Hepatocyte (in vitro differentiated cells): ENCODE data around the gene CENPP. TPM values are rescaled to one million over a fixed set of nuclear protein-coding genes. Genes with fewer than 3 reads are reported as not detected.

Source experiments
- DNase-seq: peaks from one replicate; pipeline ENCODE4 v3.0.0-alpha.2; 2016; ENCODE audit warnings: low spot score
- H2AFZ ChIP-seq: fragments of 200-600 bp; sonication (generic); 2 replicates; pipeline ENCODE4 v1.6.0; 2016; ENCODE audit warnings: antibody characterized with exemption, mild to moderate bottlenecking
- H3K27ac ChIP-seq: fragments of 200-600 bp; sonication (generic); 2 replicates; pipeline ENCODE4 v1.5.1; 2016; ENCODE audit warnings: mild to moderate bottlenecking
- H3K27me3 ChIP-seq: fragments of 200-600 bp; sonication (generic); 2 replicates; pipeline ENCODE4 v1.6.1; 2016
- H3K36me3 ChIP-seq: fragments of 200-600 bp; sonication (generic); replicated peaks from 2 replicates; pipeline ENCODE4 v1.5.1; 2016; ENCODE audit warnings: low read depth; ENCODE audit not compliant: insufficient read depth
- H3K4me1 ChIP-seq: fragments of 200-600 bp; sonication (generic); 2 replicates; pipeline ENCODE4 v1.5.1; 2016; ENCODE audit warnings: mild to moderate bottlenecking, moderate library complexity; ENCODE audit not compliant: insufficient read depth
- H3K4me2 ChIP-seq: fragments of 200-600 bp; sonication (generic); 2 replicates; pipeline ENCODE4 v1.6.0; 2016
- H3K4me3 ChIP-seq: fragments of 200-600 bp; sonication (generic); 2 replicates; pipeline ENCODE4 v1.5.1; 2016; ENCODE audit warnings: mild to moderate bottlenecking
- H3K79me2 ChIP-seq: fragments of 200-600 bp; sonication (generic); 2 replicates; pipeline ENCODE4 v1.6.0; 2017; ENCODE audit warnings: mild to moderate bottlenecking
- H3K9me2 ChIP-seq: fragments of 200-600 bp; sonication (generic); replicated peaks from 2 replicates; pipeline ENCODE4 v1.6.0; 2017; ENCODE audit warnings: mild to moderate bottlenecking; ENCODE audit not compliant: insufficient read depth
- H3K9me3 ChIP-seq: fragments of 200-600 bp; sonication (generic); 2 replicates; pipeline ENCODE4 v1.5.1; 2016; ENCODE audit warnings: low read depth, mild to moderate bottlenecking
- H4K20me1 ChIP-seq: fragments of 200-600 bp; sonication (generic); 2 replicates; pipeline ENCODE4 v1.6.0; 2016; ENCODE audit warnings: mild to moderate bottlenecking; ENCODE audit not compliant: insufficient read depth, poor library complexity, severe bottlenecking
- EZH2 ChIP-seq: fragments of 200-600 bp; sonication (generic); IDR thresholded peaks from 2 replicates; pipeline ENCODE4 v1.6.1; 2016; ENCODE audit warnings: antibody characterized with exemption, mild to moderate bottlenecking, borderline replicate concordance
- EZH2phosphoT487 ChIP-seq: fragments of 200-600 bp; sonication (generic); IDR thresholded peaks from one replicate; pipeline ENCODE4 v1.6.1; 2018; ENCODE audit warnings: antibody characterized with exemption, mild to moderate bottlenecking, low read depth, moderate library complexity; ENCODE audit not compliant: unreplicated experiment, severe bottlenecking
- WGBS: methylation state at CpG from one replicate; pipeline ENCODE4 v1.1.6; 2016; ENCODE audit warnings: low lambda C conversion rate; ENCODE audit errors: missing lambda C conversion rate; 5-methylcytosine and 5-hydroxymethylcytosine counted together
- polyA plus RNA-seq: library from polyadenylated mRNA; unstranded; fragments of >200 nt; fragmentation: Nextera tagmentation; extraction: Ambion mirVana; gene quantifications from 2 replicates; pipeline ENCODE4 v1.2.1, GENCODE V29; 2016
- total RNA-seq: library from RNA; depleted of rRNA; stranded (reverse); fragments of >200 nt; gene quantifications from 2 replicates; pipeline ENCODE4 v1.2.3, GENCODE V29; 2014
- TF ChIP-seq, protein P1 (sequence below): fragments of 200-600 bp; sonication (generic); IDR thresholded peaks from 2 replicates; pipeline ENCODE4 v1.5.1; 2016; ENCODE audit warnings: antibody characterized with exemption, mild to moderate bottlenecking; ENCODE audit not compliant: poor library complexity

CENPP gene
- total and polyA plus RNA-seq, 2 experiments from 2014 or later, result 5.1 to 5.9 TPM

DNA sequence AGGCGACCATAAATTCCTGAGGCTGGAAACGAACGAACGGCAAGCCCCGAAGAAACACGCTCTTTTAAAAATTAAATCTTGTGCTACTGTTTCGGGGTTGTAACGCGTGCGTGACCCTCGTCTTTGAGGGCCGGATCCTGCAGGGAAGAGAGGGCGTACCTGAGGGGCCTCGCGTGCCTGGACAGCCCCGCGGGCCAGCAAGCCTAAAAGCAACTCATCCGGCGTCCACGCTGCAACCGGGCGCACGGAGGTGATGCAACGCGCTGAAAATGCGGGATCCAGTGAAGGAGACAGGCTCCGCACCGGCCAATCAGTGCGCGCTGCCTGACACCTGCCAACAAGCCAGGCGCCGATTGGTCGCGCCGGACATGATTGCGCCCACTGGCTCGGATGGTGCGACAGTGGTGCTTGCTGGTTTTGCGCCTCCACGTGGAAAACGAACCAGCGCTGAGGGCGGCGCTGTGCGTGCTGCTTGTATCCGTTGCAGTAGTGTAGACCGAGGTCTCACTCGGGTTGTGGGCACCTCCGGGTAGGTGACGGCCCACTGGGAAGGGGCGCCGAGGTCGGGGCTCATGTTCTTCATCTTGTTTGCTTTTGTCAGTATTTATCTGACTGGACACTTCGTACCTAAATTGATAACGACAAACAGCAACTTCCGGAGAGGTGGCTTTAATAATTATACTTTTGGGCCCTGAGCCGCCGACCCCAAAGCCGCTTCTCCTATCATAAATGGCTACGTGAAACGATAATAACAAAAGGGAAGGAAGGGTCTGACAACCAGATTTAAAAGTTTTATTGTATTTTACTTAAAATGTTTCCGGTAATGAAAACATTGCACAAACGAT lies 32.1 kb upstream of the CENPP start, which contains the start of gene IARS1:
Gene IARS1 (minus strand): TSS at position 246 of the 845 bp plus-strand sequence. CDS start 4,278 bp downstream, outside the sequence.
- Histone ChIP-seq H3K36me3 (no peaks in the 10 kb centered on the region), H3K27me3 (no peaks in the 10 kb centered on the region), H4K20me1 (no peaks in the 10 kb centered on the region), H3K4me1 (peaks cover 25% of the 10 kb centered on the region), H3K27ac (peak within 1 kb of the TSS; percentile 86), H2AFZ (peak within 1 kb of the TSS; percentile 91), H3K79me2 (peaks cover 46% of the 10 kb centered on the region), H3K4me3 (peak within 1 kb of the TSS; percentile 77), H3K9me2 (no peaks in the 10 kb centered on the region), H3K4me2 (peak within 1 kb of the TSS; percentile 84), H3K9me3 (no peaks in the 10 kb centered on the region)
- peak; percentile 97 for DNase-seq
- no peak for TF ChIP-seq EZH2
- TF ChIP-seq, protein P1, sequence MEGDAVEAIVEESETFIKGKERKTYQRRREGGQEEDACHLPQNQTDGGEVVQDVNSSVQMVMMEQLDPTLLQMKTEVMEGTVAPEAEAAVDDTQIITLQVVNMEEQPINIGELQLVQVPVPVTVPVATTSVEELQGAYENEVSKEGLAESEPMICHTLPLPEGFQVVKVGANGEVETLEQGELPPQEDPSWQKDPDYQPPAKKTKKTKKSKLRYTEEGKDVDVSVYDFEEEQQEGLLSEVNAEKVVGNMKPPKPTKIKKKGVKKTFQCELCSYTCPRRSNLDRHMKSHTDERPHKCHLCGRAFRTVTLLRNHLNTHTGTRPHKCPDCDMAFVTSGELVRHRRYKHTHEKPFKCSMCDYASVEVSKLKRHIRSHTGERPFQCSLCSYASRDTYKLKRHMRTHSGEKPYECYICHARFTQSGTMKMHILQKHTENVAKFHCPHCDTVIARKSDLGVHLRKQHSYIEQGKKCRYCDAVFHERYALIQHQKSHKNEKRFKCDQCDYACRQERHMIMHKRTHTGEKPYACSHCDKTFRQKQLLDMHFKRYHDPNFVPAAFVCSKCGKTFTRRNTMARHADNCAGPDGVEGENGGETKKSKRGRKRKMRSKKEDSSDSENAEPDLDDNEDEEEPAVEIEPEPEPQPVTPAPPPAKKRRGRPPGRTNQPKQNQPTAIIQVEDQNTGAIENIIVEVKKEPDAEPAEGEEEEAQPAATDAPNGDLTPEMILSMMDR, result peak; percentile 45
- WGBS, result 2% methylated on average over 63 of the region's 63 CpGs

DNA sequence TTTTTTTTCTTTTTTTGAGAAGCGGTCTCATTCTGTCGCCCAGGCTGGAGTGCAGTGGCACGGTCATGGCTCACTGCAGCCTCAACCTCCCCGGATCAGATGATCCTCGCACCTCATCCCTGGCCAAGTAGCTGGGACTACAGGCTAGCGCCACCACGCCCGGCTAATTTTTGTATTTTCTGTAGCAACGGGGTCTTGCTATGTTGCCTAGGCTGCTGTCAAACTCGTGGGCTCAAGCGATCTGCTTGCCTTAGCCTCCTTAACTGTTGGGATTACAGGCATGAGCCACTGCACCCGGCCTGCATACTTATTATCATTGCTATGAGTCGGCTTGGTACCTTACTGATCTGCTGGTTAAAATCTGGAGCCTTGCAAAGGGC lies 31.5 kb upstream of the CENPP start:
- no peaks in the 10 kb centered on the region for H3K9me2 ChIP-seq
- peaks cover 41% of the 10 kb centered on the region for H3K79me2 ChIP-seq
- no peaks in the 10 kb centered on the region for H3K27me3 ChIP-seq
- DNase-seq, result peak; percentile 14
- WGBS, result 45% methylated on average over 13 of the region's 13 CpGs
- TF ChIP-seq, protein P1, result no peak
- no peak for TF ChIP-seq EZH2phosphoT487
- no peak for TF ChIP-seq EZH2
- H3K4me1 ChIP-seq, result peaks cover 25% of the 10 kb centered on the region
- no peaks in the 10 kb centered on the region for H3K9me3 ChIP-seq
- H3K36me3 ChIP-seq, result no peaks in the 10 kb centered on the region
- peak overlapping the region; percentile 86 for H3K27ac ChIP-seq
- H3K4me3 ChIP-seq, result peak overlapping the region; percentile 27
- H4K20me1 ChIP-seq, result no peaks in the 10 kb centered on the region
- peak overlapping the region; percentile 84 for H3K4me2 ChIP-seq
- peak overlapping the region; percentile 91 for H2AFZ ChIP-seq

DNA sequence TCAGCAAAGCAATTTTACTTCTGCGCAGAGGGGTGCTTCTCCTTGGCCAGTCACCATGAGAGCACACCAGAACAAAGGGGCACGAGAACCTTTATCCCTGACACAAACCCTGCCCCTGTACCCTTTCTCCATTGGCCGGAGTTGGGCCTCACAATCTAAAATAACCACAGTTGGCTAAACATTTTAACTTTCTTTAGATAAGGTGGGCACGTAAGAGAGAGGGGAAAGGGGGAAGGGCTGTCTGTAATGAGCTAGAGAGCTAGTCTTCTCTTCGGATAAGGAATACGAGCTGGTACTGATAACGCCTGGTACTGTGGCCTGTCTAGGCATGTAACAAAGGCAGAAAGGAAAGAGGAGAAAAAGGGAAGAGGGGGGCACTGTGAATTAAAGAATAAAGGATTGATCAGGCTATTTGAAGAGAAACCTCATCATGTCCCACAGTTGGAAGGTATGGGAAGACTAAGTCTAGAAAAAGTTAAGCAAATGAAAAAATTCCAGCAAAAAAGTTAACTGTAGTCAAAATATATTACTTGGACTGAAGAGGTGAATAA lies 30.4 kb upstream of the CENPP start:
- TF ChIP-seq EZH2, result no peak
- WGBS, result 48% methylated on average over 7 of the region's 7 CpGs
- Histone ChIP-seq H3K4me2 (peak overlapping the region; percentile 84), H3K27me3 (no peaks in the 10 kb centered on the region), H2AFZ (peak overlapping the region; percentile 36), H3K27ac (peak overlapping the region; percentile 86), H3K4me1 (peaks cover 25% of the 10 kb centered on the region), H3K79me2 (peaks cover 31% of the 10 kb centered on the region), H3K36me3 (no peaks in the 10 kb centered on the region), H4K20me1 (no peaks in the 10 kb centered on the region), H3K4me3 (no peak overlapping the region), H3K9me2 (no peaks in the 10 kb centered on the region), H3K9me3 (no peaks in the 10 kb centered on the region)
- DNase-seq, result peak; percentile 9

DNA sequence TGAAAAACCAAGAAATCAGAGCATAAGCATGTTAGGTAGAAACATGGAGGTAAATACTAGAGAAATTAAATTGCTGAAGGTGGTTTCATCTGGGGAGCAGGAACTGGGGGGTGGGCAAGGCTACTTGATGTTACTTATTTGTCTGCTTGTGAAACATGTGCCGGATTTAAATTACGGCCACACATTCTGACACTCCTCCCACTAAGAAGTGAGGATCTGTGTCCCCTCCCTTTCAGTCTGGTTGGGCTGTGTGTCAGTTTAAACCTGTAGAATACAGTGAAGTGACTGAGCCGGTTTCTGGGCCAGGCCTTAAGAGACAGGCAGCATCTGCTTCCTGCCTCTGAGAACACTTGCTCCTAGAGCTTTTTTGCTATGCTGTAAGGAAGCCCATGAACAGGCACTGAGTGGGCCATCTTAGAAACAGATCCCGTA lies 29.9 kb upstream of the CENPP start:
- H2AFZ ChIP-seq, result peak overlapping the region; percentile 36
- peaks cover 26% of the 10 kb centered on the region for H3K79me2 ChIP-seq
- no peaks in the 10 kb centered on the region for H3K9me3 ChIP-seq
- H4K20me1 ChIP-seq, result no peaks in the 10 kb centered on the region
- TF ChIP-seq EZH2phosphoT487 (no peak), EZH2 (no peak)
- TF ChIP-seq, protein P1, result no peak
- no peak overlapping the region for H3K4me3 ChIP-seq
- H3K9me2 ChIP-seq, result no peaks in the 10 kb centered on the region
- peaks cover 25% of the 10 kb centered on the region for H3K4me1 ChIP-seq
- peak overlapping the region; percentile 86 for H3K27ac ChIP-seq
- no peaks in the 10 kb centered on the region for H3K36me3 ChIP-seq
- WGBS, result 52% methylated on average over 4 of the region's 4 CpGs
- H3K27me3 ChIP-seq, result no peaks in the 10 kb centered on the region
- peak; percentile 28 for DNase-seq
- peak overlapping the region; percentile 84 for H3K4me2 ChIP-seq
